Measurements from ENCODE around the gene AURKAIP1.

DNA sequence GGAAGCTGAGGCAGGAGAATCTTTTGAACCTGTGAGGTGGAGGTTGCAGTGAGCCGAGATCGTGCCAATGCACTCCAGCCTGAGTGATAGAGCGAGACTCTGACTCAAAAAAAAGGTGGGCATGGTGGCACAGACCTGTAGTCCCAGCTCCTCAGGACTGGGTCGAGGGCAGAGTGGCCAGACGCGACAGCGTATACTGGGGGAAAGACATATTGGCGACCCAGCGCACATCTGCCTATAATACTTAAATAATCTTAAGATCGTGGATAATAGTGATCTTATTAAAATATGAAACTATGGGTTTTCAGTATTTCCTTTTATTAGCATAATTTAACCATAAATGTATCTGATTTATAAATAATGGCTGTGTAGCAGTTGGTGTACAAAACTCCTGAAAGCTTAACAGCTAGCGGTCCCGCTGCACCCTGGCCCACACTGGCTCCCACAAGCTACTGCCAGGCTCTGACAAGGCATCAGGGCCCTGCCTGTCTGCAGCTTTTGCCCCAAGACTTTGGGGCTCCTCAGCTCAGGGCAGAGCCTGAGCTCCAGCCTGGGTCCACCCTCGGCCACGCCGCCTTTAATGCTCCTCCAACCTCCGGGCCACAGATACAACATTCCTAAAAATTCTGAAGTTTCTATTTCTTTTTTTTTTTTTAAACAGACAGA is 2.7 kb upstream of the AURKAIP1 start:
- TF ChIP-seq MED1 (CRISPR knock-in tag; IDR thresholded peaks at IDR 0.05): no peak
- TF ChIP-seq, protein P1, sequence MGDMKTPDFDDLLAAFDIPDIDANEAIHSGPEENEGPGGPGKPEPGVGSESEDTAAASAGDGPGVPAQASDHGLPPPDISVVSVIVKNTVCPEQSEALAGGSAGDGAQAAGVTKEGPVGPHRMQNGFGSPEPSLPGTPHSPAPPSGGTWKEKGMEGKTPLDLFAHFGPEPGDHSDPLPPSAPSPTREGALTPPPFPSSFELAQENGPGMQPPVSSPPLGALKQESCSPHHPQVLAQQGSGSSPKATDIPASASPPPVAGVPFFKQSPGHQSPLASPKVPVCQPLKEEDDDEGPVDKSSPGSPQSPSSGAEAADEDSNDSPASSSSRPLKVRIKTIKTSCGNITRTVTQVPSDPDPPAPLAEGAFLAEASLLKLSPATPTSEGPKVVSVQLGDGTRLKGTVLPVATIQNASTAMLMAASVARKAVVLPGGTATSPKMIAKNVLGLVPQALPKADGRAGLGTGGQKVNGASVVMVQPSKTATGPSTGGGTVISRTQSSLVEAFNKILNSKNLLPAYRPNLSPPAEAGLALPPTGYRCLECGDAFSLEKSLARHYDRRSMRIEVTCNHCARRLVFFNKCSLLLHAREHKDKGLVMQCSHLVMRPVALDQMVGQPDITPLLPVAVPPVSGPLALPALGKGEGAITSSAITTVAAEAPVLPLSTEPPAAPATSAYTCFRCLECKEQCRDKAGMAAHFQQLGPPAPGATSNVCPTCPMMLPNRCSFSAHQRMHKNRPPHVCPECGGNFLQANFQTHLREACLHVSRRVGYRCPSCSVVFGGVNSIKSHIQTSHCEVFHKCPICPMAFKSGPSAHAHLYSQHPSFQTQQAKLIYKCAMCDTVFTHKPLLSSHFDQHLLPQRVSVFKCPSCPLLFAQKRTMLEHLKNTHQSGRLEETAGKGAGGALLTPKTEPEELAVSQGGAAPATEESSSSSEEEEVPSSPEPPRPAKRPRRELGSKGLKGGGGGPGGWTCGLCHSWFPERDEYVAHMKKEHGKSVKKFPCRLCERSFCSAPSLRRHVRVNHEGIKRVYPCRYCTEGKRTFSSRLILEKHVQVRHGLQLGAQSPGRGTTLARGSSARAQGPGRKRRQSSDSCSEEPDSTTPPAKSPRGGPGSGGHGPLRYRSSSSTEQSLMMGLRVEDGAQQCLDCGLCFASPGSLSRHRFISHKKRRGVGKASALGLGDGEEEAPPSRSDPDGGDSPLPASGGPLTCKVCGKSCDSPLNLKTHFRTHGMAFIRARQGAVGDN (CRISPR knock-in tag; IDR thresholded peaks at IDR 0.05): no peak
- TF ChIP-seq, protein P2, sequence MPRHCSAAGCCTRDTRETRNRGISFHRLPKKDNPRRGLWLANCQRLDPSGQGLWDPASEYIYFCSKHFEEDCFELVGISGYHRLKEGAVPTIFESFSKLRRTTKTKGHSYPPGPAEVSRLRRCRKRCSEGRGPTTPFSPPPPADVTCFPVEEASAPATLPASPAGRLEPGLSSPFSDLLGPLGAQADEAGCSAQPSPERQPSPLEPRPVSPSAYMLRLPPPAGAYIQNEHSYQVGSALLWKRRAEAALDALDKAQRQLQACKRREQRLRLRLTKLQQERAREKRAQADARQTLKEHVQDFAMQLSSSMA (CRISPR knock-in tag; IDR thresholded peaks at IDR 0.05): no peak
- TF ChIP-seq HNRNPH1 (optimal IDR thresholded peaks at IDR 0.05; ENCODE audit: low read depth, low read length): no peak
